Muscle layer of colon (tissue), 2 donors: ENCODE data around the gene NPSR1.

Experiments used
- H3K27ac ChIP-seq: one replicate; pipeline ENCODE4 v1.7.0; 2013; ENCODE audit warnings: low read depth, mild to moderate bottlenecking, low read length, moderate library complexity
- H3K27me3 ChIP-seq, 2 donors: one replicate each; pipeline ENCODE4 v1.7.0; 2013; ENCODE audit warnings: low read length in 2 of 2, mild to moderate bottlenecking in 2 of 2; ENCODE audit not compliant: insufficient read depth in 2 of 2, control insufficient read depth in 1 of 2
- H3K36me3 ChIP-seq: one replicate; pipeline ENCODE4 v1.7.0; 2013; ENCODE audit warnings: mild to moderate bottlenecking, low read length; ENCODE audit not compliant: insufficient read depth
- H3K4me1 ChIP-seq: one replicate; pipeline ENCODE4 v1.7.0; 2013; ENCODE audit warnings: mild to moderate bottlenecking, low read length; ENCODE audit not compliant: insufficient read depth
- H3K4me3 ChIP-seq, 2 donors: one replicate each; pipeline ENCODE4 v1.7.0; 2013; ENCODE audit warnings: low read length in 2 of 2, low read depth in 1 of 2, mild to moderate bottlenecking in 1 of 2, moderate library complexity in 1 of 2
- H3K9ac ChIP-seq: one replicate; pipeline ENCODE4 v1.7.0; 2013; ENCODE audit warnings: low read length
- H3K9me3 ChIP-seq: one replicate; pipeline ENCODE4 v1.7.0; 2013; ENCODE audit warnings: mild to moderate bottlenecking, low read length
- donor health status: abdominal sarcoma.
- donor health status: Adenocarcinoma of cecum.

Gene NPSR1

GRCh38 chr7:34748728-34749089 is 90.7 kb downstream of the NPSR1 start:
- no peak overlapping the region for H3K9ac ChIP-seq
- no peaks in the 10 kb centered on the region for H3K27me3 ChIP-seq
- no peak overlapping the region for H3K27ac ChIP-seq
- no peaks in the 10 kb centered on the region for H3K9me3 ChIP-seq
- H3K36me3 ChIP-seq = no peaks in the 10 kb centered on the region
- no peak overlapping the region for H3K4me3 ChIP-seq
- no peaks in the 10 kb centered on the region for H3K4me1 ChIP-seq

- H3K4me1 ChIP-seq = no peaks in the 10 kb centered on the region
- no peaks in the 10 kb centered on the region for H3K27me3 ChIP-seq
- H3K4me3 ChIP-seq = no peak overlapping the region
- H3K36me3 ChIP-seq = no peaks in the 10 kb centered on the region
- H3K9me3 ChIP-seq = no peaks in the 10 kb centered on the region
- no peak overlapping the region for H3K27ac ChIP-seq
- no peak overlapping the region for H3K9ac ChIP-seq
Measured at GRCh38 chr7:34749446-34749845, 91.4 kb downstream of the NPSR1 start.

- Histone ChIP-seq H3K36me3 (no peaks in the 10 kb centered on the region), H3K27ac (no peak overlapping the region), H3K27me3 (no peaks in the 10 kb centered on the region), H3K9me3 (no peaks in the 10 kb centered on the region), H3K4me1 (no peaks in the 10 kb centered on the region), H3K9ac (no peak overlapping the region), H3K4me3 (no peak overlapping the region)
Measured at GRCh38 chr7:34750209-34750608, 92.2 kb downstream of the NPSR1 start.

GRCh38 chr7:34750636-34751035 is 92.6 kb downstream of the NPSR1 start:
- Histone ChIP-seq H3K9me3 (no peaks in the 10 kb centered on the region), H3K27me3 (no peaks in the 10 kb centered on the region), H3K4me3 (no peak overlapping the region), H3K9ac (no peak overlapping the region), H3K36me3 (no peaks in the 10 kb centered on the region), H3K4me1 (no peaks in the 10 kb centered on the region), H3K27ac (no peak overlapping the region)

GRCh38 chr7:34751725-34752643 is 94.0 kb downstream of the NPSR1 start:
- no peaks in the 10 kb centered on the region for H3K4me1 ChIP-seq
- no peaks in the 10 kb centered on the region for H3K27me3 ChIP-seq
- no peak overlapping the region for H3K27ac ChIP-seq

GRCh38 chr7:34752929-34753328 is 94.9 kb downstream of the NPSR1 start:
- H3K36me3 ChIP-seq = no peaks in the 10 kb centered on the region

More at GRCh38 chr7:34751725-34752643, 94.0 kb downstream of the NPSR1 start:
- no peaks in the 10 kb centered on the region for H3K9me3 ChIP-seq
- no peak overlapping the region for H3K9ac ChIP-seq
- H3K36me3 ChIP-seq = no peaks in the 10 kb centered on the region
- no peak overlapping the region for H3K4me3 ChIP-seq

GRCh38 chr7:34755008-34755407 is 97.0 kb downstream of the NPSR1 start:
- Histone ChIP-seq H3K4me3 (no peak overlapping the region), H3K4me1 (no peaks in the 10 kb centered on the region), H3K9ac (no peak overlapping the region), H3K36me3 (no peaks in the 10 kb centered on the region), H3K27me3 (no peaks in the 10 kb centered on the region), H3K9me3 (no peaks in the 10 kb centered on the region), H3K27ac (no peak overlapping the region)

More at GRCh38 chr7:34752929-34753328, 94.9 kb downstream of the NPSR1 start:
- no peak overlapping the region for H3K9ac ChIP-seq
- no peaks in the 10 kb centered on the region for H3K27me3 ChIP-seq
- no peak overlapping the region for H3K27ac ChIP-seq
- H3K9me3 ChIP-seq = no peaks in the 10 kb centered on the region
- H3K4me3 ChIP-seq = no peak overlapping the region
- no peaks in the 10 kb centered on the region for H3K4me1 ChIP-seq

- Histone ChIP-seq H3K9me3 (no peaks in the 10 kb centered on the region), H3K27ac (no peak overlapping the region), H3K4me3 (no peak overlapping the region), H3K4me1 (no peaks in the 10 kb centered on the region), H3K36me3 (no peaks in the 10 kb centered on the region), H3K9ac (no peak overlapping the region), H3K27me3 (no peaks in the 10 kb centered on the region)
Measured at GRCh38 chr7:34756025-34756437, 98.0 kb downstream of the NPSR1 start.

GRCh38 chr7:34756691-34757090 is 98.7 kb downstream of the NPSR1 start:
- Histone ChIP-seq H3K27me3 (no peaks in the 10 kb centered on the region), H3K4me3 (no peak overlapping the region), H3K36me3 (no peaks in the 10 kb centered on the region), H3K27ac (no peak overlapping the region), H3K9ac (no peak overlapping the region), H3K4me1 (no peaks in the 10 kb centered on the region), H3K9me3 (no peaks in the 10 kb centered on the region)

- H3K9me3 ChIP-seq = no peaks in the 10 kb centered on the region
- no peak overlapping the region for H3K4me3 ChIP-seq
- H3K4me1 ChIP-seq = no peaks in the 10 kb centered on the region
- H3K27ac ChIP-seq = no peak overlapping the region
- no peak overlapping the region for H3K9ac ChIP-seq
- H3K27me3 ChIP-seq = no peaks in the 10 kb centered on the region
- no peaks in the 10 kb centered on the region for H3K36me3 ChIP-seq
Measured at GRCh38 chr7:34757570-34758110, 99.6 kb downstream of the NPSR1 start.

- Histone ChIP-seq H3K36me3 (no peaks in the 10 kb centered on the region), H3K4me3 (no peak overlapping the region), H3K27me3 (no peaks in the 10 kb centered on the region), H3K9me3 (no peaks in the 10 kb centered on the region), H3K27ac (no peak overlapping the region), H3K4me1 (no peaks in the 10 kb centered on the region), H3K9ac (no peak overlapping the region)
Measured at GRCh38 chr7:34758111-34758601, 100.1 kb downstream of the NPSR1 start.
